ENCODE measurements around the gene PRMT1. TPM values are rescaled to one million over a fixed set of nuclear protein-coding genes. Genes with fewer than 3 reads are reported as not detected.
A peak's percentile ranks its signal among the peaks of the same experiment; 100 is the strongest.

Gene PRMT1
- total and polyA plus RNA-seq, 9 of the 15 experiments (the other 6 are each of a cell fraction or from before 2014, with no cell fraction given), result 13.3 to 464 (median 326) TPM

DNA sequence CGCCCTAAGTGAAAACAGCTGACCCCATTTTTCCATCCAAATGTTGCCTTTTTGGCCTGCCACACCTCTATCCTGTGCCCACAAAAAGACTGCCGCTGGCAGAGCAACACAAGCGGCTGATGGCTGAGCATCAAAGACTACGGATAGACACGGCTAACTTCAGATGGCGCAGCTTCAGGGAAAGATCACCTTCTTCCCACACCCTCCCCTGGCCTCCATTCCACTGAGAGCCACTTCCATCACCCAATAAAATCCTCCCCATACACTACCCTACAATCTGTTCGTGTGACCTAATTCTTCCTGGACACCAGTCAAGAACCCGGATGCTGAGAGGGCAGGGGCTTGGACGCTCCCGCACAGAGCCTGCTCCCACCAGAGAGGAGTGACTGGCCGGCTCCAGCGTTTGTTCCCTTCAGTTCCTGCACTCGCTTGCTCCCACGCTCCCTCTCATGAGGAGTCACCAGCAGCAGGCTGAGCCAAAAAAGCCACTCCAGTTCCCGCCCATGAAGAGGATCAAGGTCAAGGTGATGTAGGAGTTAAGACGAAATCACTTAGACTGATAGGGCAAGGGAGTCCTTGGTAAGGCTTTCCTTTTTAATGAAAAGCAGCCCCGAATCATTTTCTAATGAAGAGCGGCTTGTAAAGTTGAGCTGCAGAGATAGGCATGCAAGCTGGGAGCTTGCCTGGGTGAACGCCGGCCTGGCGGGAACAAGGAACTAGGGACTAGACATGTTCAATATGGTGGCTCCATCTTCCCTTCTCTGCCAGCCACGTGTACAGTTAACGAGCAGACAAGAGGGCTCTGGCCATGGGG is 50.4 kb downstream of the PRMT1 start (continued):
- TF ChIP-seq TEAD4 (IDR thresholded peaks at IDR 0.05; ENCODE audit: low read length), result no peak
- no peak for TF ChIP-seq TEAD4 (CRISPR knock-in tag; IDR thresholded peaks at IDR 0.05; ENCODE audit: borderline replicate concordance)
- no peak for TF ChIP-seq ZNF143 (CRISPR knock-in tag; IDR thresholded peaks at IDR 0.05)
- no peak for TF ChIP-seq BACH1 (tag; IDR thresholded peaks at IDR 0.05)
- TF ChIP-seq MAX (CRISPR knock-in tag; IDR thresholded peaks at IDR 0.05), result 0 out of 2 replicates have a peak, but pooled peaks have one; percentile 13
- TF ChIP-seq PTBP1 (IDR thresholded peaks at IDR 0.05; ENCODE audit: low read depth, low read length), result no peak
- no peak for TF ChIP-seq ZNF639 (CRISPR knock-in tag; conservative IDR thresholded peaks at IDR 0.05 in 1 of 2, IDR thresholded peaks at IDR 0.05 in 1 of 2)
- TF ChIP-seq NR1H2 (CRISPR knock-in tag; IDR thresholded peaks at IDR 0.05), result no peak
- TF ChIP-seq HMG20A (CRISPR knock-in tag; conservative IDR thresholded peaks at IDR 0.05), result no peak
- no peak for TF ChIP-seq ZFPM2 (CRISPR knock-in tag; IDR thresholded peaks at IDR 0.05)
- TF ChIP-seq, protein P1, sequence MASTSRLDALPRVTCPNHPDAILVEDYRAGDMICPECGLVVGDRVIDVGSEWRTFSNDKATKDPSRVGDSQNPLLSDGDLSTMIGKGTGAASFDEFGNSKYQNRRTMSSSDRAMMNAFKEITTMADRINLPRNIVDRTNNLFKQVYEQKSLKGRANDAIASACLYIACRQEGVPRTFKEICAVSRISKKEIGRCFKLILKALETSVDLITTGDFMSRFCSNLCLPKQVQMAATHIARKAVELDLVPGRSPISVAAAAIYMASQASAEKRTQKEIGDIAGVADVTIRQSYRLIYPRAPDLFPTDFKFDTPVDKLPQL (IDR thresholded peaks at IDR 0.05; ENCODE audit: extremely low read depth, insufficient read length), result no peak
- TF ChIP-seq ATF4 (CRISPR knock-in tag; IDR thresholded peaks at IDR 0.05), result no peak
- 0 out of 2 replicates have a peak, but pooled peaks have one; percentile 24 for TF ChIP-seq ESRRA (IDR thresholded peaks at IDR 0.05; ENCODE audit: borderline replicate concordance, low read depth)
- no peak for TF ChIP-seq TFAM (CRISPR knock-in tag; conservative IDR thresholded peaks at IDR 0.05)
- TF ChIP-seq FOXK1 (CRISPR knock-in tag; IDR thresholded peaks at IDR 0.05; ENCODE audit: borderline replicate concordance), result no peak
- TF ChIP-seq CEBPB (tag; IDR thresholded peaks at IDR 0.05), result no peak
- no peak for TF ChIP-seq PBX2 (CRISPR knock-in tag; IDR thresholded peaks at IDR 0.05; ENCODE audit: low read depth)
- no peak for TF ChIP-seq PBX2 (tag; conservative IDR thresholded peaks at IDR 0.05; ENCODE audit: low read depth)
- TF ChIP-seq, protein P2, sequence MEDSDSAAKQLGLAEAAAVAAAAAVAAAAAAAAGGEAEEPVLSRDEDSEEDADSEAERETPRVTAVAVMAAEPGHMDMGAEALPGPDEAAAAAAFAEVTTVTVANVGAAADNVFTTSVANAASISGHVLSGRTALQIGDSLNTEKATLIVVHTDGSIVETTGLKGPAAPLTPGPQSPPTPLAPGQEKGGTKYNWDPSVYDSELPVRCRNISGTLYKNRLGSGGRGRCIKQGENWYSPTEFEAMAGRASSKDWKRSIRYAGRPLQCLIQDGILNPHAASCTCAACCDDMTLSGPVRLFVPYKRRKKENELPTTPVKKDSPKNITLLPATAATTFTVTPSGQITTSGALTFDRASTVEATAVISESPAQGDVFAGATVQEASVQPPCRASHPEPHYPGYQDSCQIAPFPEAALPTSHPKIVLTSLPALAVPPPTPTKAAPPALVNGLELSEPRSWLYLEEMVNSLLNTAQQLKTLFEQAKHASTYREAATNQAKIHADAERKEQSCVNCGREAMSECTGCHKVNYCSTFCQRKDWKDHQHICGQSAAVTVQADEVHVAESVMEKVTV (CRISPR knock-in tag; IDR thresholded peaks at IDR 0.05), result no peak
